Measurements from ENCODE around the gene SYT2. TPM values are rescaled to one million over a fixed set of nuclear protein-coding genes. Genes with fewer than 3 reads are reported as not detected.

Gene SYT2
- total RNA-seq, 1 experiment from 2014 or later: not detected

DNA sequence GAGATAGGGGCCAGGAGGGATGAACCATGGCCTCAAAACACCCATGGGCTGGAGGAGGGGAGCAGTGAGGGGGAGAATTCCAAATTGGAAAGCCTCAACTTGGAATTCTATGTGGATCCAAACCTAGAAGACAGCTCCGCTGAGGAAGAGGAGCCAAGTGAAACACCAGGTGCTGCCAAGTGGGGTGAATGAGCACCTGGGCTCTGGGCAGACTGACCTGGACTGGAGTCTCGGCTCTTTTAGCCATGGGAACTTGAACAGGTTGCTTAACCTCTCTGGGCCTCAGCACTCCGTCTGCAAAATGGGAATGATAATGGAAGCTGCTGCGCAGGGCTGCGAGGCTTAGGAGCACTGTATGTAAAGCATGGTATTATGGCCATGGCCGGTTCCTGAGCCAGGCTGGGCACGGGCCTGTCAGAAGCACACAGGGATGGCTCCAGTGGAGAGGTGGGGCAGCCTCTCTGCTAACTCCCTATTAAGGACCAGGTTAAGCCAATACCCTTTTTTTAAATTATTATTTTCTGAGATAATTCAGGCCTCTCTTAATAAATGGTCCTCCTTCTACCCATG, 81.5 kb downstream of the SYT2 start:
- Histone ChIP-seq H3K27me3 (ENCODE audit: insufficient read depth, low read length) (no peaks in the 10 kb centered on the region), H3K27ac (ENCODE audit: low read depth, low read length) (no peak overlapping the region), H2AFZ (ENCODE audit: low read depth, low read length, poor library complexity, severe bottlenecking) (no peak overlapping the region), H3K9ac (ENCODE audit: low read length) (no peak overlapping the region), H3K4me2 (ENCODE audit: low read length) (no peak overlapping the region), H3K36me3 (ENCODE audit: control insufficient read depth in 1 of 2, insufficient read depth in 2 of 2, low read length in 2 of 2) (no peaks in the 10 kb centered on the region), H3K4me1 (ENCODE audit: control insufficient read depth in 1 of 2, insufficient read depth in 2 of 2, low read length in 2 of 2) (peaks cover 0 to 8% of the 10 kb centered on the region in 2 experiments; a peak in 1 of 4 replicates), H3K79me2 (ENCODE audit: insufficient read depth, low read length) (no peaks in the 10 kb centered on the region), H3K9me2 (ENCODE audit: insufficient read depth) (no peaks in the 10 kb centered on the region), H4K20me1 (ENCODE audit: insufficient read depth) (no peaks in the 10 kb centered on the region), H3K9me3 (ENCODE audit: control insufficient read depth in 1 of 2, insufficient read depth in 1 of 2, low read depth in 1 of 2, low read length in 2 of 2) (no peaks in the 10 kb centered on the region), H3K4me3 (replicated peaks in 1 of 2; ENCODE audit: low read depth in 1 of 2, low read length in 2 of 2) (no peak overlapping the region)
- intact Hi-C loops (cut with micrococcal nuclease): loop anchor here (10.0 kb wide), 1 partner anchor 444 kb away; no protein-coding TSS in a partner anchor
- RAD21 ChIA-PET (ENCODE audit: low non-redundant PET in 1 of 2, low total read pairs in 2 of 2, uncharacterized antibody in 2 of 2, unreplicated experiment in 2 of 2): no interaction called here
- no TSS peak for BruUV-seq (replicated peaks)
- CTCF ChIA-PET: no interaction called here
- DNase-seq (ENCODE audit: low read depth, low spot score) (no peak), ATAC-seq (no peak)
- no peak for TF ChIP-seq YY1 (IDR thresholded peaks at IDR 0.05; ENCODE audit: extremely low read depth, insufficient replicate concordance, low read depth, low read length)
- no peak for TF ChIP-seq POLR2A (IDR thresholded peaks at IDR 0.05; ENCODE audit: borderline replicate concordance, extremely low read depth, insufficient read depth, insufficient read length)
- no peak for TF ChIP-seq SIN3A (IDR thresholded peaks at IDR 0.05; ENCODE audit: low read depth)
- TF ChIP-seq, protein P1, sequence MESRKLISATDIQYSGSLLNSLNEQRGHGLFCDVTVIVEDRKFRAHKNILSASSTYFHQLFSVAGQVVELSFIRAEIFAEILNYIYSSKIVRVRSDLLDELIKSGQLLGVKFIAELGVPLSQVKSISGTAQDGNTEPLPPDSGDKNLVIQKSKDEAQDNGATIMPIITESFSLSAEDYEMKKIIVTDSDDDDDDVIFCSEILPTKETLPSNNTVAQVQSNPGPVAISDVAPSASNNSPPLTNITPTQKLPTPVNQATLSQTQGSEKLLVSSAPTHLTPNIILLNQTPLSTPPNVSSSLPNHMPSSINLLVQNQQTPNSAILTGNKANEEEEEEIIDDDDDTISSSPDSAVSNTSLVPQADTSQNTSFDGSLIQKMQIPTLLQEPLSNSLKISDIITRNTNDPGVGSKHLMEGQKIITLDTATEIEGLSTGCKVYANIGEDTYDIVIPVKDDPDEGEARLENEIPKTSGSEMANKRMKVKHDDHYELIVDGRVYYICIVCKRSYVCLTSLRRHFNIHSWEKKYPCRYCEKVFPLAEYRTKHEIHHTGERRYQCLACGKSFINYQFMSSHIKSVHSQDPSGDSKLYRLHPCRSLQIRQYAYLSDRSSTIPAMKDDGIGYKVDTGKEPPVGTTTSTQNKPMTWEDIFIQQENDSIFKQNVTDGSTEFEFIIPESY (IDR thresholded peaks at IDR 0.05; ENCODE audit: extremely low read depth, insufficient replicate concordance, low read length): no peak
- TF ChIP-seq MAX (IDR thresholded peaks at IDR 0.05): no peak
- TF ChIP-seq, protein P2, sequence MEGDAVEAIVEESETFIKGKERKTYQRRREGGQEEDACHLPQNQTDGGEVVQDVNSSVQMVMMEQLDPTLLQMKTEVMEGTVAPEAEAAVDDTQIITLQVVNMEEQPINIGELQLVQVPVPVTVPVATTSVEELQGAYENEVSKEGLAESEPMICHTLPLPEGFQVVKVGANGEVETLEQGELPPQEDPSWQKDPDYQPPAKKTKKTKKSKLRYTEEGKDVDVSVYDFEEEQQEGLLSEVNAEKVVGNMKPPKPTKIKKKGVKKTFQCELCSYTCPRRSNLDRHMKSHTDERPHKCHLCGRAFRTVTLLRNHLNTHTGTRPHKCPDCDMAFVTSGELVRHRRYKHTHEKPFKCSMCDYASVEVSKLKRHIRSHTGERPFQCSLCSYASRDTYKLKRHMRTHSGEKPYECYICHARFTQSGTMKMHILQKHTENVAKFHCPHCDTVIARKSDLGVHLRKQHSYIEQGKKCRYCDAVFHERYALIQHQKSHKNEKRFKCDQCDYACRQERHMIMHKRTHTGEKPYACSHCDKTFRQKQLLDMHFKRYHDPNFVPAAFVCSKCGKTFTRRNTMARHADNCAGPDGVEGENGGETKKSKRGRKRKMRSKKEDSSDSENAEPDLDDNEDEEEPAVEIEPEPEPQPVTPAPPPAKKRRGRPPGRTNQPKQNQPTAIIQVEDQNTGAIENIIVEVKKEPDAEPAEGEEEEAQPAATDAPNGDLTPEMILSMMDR (IDR thresholded peaks at IDR 0.05 in 2 of 3, conservative IDR thresholded peaks at IDR 0.05 in 1 of 3; ENCODE audit: borderline replicate concordance in 1 of 3, insufficient read depth in 1 of 3, low read depth in 2 of 3, low read length in 2 of 3): no peak
- TF ChIP-seq TCF7L2 (IDR thresholded peaks at IDR 0.05; ENCODE audit: borderline replicate concordance, extremely low read depth, insufficient read depth, insufficient read length): no peak
- no peak for TF ChIP-seq FOSL1 (IDR thresholded peaks at IDR 0.05; ENCODE audit: low read depth)
- TF ChIP-seq CEBPB (IDR thresholded peaks at IDR 0.05; ENCODE audit: low read depth): no peak
- no peak for TF ChIP-seq POLR2AphosphoS5 (IDR thresholded peaks at IDR 0.05; ENCODE audit: low read depth, low read length)
- TF ChIP-seq ZFX (IDR thresholded peaks at IDR 0.05): no peak
- no peak for TF ChIP-seq ELF1 (IDR thresholded peaks at IDR 0.05; ENCODE audit: borderline replicate concordance, low read depth)
- no peak for TF ChIP-seq CBX3 (IDR thresholded peaks at IDR 0.05; ENCODE audit: low read depth)
- TF ChIP-seq EZH2phosphoT487 (IDR thresholded peaks at IDR 0.05; ENCODE audit: borderline replicate concordance): no peak
- TF ChIP-seq JUND (IDR thresholded peaks at IDR 0.05): no peak
- no peak for TF ChIP-seq ZNF274 (IDR thresholded peaks at IDR 0.05; ENCODE audit: low read depth, low read length)
- no peak for TF ChIP-seq SRF (IDR thresholded peaks at IDR 0.05; ENCODE audit: low read depth)
- TF ChIP-seq REST (IDR thresholded peaks at IDR 0.05; ENCODE audit: low read depth): no peak
- TF ChIP-seq EZH2 (IDR thresholded peaks at IDR 0.05): no peak
- POLR2A ChIA-PET: no interaction called here
